GM13976 (cell line): ENCODE data around the gene TUBGCP3.
A peak's percentile ranks its signal among the peaks of the same experiment; 100 is the strongest.
"Not testable (repeated sequence)": the region's sequence is repeated elsewhere in the genome, so short reads cannot be mapped to it uniquely, and the experiment has no call there.

ENCODE experiments used
- DNase-seq: peaks from one replicate; pipeline ENCODE4 v3.0.0; 2012; ENCODE audit warnings: low spot score
- CTCF ChIP-seq: IDR thresholded peaks from 2 replicates; pipeline ENCODE4 v1.5.1; 2012; ENCODE audit warnings: borderline replicate concordance, mild to moderate bottlenecking; ENCODE audit not compliant: insufficient read depth; ENCODE audit errors: extremely low read depth, missing control alignments, control extremely low read depth
- in situ Hi-C: fragments of 300-500 bp; cut with MboI; formaldehyde crosslinking; loops from one replicate; pipeline ENCODE4 v1.12.0; 2022; ENCODE audit warnings: low sequenced_read_pairs, mixed read lengths, inconsistent platforms; ENCODE audit not compliant: unreplicated experiment

Gene TUBGCP3

DNA sequence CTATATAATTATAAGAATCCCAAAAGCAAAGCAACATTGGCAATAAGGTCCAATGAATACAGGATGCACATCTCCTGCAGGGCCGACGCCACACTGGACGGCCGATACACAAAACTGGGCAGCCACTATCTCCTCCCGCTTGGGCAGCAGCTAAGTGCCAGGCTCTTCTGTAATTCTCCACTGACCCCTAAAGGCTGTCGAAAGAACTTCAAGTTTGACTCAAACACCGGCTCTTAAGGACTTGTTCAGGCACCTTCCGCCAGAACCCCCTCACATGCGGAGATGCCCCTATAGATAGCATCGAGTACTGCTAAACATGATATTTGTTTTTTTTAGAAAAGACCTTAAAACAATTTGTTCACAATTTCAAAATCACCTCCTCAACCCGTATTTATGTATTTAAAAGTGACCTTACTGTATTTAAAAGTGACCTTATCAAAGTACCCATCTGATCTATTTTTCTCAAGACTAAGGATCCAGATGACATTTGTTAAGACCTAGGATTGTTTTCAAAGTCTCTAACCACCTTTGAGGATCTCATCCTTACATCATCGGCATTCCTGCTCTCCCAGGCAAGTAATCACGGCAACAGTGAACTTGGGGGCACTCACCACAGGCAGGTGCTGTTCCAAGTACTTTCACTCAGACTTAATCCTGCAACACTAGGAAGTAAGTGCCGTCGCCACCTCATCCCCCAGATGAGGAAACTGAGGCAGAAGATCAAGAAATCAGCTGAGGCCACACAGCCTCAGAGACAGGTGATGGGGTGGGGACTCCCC is 77.8 kb downstream of the TUBGCP3 start:
- peak; percentile 18 for TF ChIP-seq CTCF
- peak; percentile 45 for DNase-seq
- in situ Hi-C loops = no loop called here

GRCh38 chr13:112509190-112509589 is 78.8 kb downstream of the TUBGCP3 start:
- no peak for DNase-seq
- in situ Hi-C loops = no loop called here
- no peak for TF ChIP-seq CTCF

DNA sequence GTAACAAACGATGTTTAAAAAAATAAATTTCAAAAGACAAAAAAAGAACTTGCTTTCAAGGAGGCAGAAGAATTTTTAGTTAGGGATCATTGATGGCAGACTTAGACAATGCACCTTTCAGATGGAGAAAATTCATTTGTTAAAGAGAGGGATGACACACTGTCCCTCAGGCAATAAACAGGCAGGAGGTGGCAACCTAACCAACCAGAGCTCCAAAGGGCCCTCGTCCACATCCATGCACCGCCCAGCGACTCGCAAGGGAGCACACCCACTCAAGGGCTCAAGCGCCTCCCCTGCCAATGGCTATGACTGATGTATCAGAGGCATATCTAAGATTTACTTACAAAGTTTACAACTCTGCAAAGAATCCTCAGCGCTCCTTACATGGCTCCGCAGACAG is 81.9 kb downstream of the TUBGCP3 start:
- TF ChIP-seq CTCF = no peak
- in situ Hi-C loops = no loop called here
- DNase-seq = no peak

DNA sequence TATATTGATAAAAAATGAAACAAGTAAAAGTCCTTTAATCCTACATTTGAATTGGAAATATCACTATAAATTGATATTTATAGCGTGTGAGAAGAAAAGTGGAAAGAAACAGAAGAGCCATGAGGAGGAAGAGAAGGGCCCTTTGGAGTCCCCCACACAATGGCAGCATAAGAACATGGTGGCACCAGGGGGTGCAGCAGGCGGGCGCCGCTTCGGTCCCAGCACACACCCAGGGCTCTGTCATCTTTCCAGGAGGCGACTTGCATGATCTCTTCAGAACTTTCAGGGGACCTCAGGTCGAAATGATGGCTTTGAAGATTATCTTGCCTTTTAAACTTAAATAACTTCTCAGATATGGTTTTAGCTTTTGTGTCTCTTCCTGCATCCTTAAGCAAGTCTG is 91.8 kb downstream of the TUBGCP3 start:
- in situ Hi-C loops = no loop called here
- TF ChIP-seq CTCF = no peak
- DNase-seq = no peak

DNA sequence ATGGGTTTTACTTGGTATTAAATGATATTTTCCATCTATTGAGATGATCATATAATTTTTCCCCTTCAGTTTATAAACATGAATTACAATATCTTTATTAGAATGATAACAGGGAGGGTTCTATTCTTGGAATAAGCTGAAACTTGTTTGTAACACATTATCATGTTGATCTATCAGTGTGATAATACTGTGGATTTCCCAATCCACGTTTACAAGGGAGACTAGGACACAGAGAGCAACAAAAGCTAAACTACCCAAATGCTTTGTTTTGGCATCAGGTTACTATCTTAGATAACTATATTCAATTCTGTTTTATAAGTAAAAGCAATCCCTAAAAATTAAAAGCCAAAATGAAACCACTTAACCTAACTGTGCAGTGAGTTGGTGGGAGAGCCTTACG is 92.5 kb downstream of the TUBGCP3 start:
- no peak for DNase-seq
- no peak for TF ChIP-seq CTCF
- in situ Hi-C loops = no loop called here

DNA sequence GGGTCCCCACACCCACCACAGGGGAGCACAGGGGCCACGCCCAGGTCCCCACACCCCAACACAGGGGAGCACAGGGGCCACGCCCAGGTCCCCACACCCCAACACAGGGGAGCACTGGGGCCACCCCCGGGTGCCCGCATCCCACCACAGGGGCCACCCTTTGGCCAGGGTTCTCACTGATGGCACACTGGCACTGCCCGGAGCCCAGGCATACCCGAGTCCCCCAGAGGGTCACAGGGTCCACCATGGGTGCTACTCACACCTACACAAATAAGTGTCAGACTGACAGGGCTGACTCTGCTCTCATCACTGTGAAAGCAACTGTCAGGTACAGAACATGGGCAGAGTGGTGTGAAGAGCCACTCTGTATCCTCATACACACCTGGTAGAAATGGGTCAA is 98.8 kb downstream of the TUBGCP3 start:
- no peak for TF ChIP-seq CTCF
- in situ Hi-C loops = no loop called here
- DNase-seq = no peak

DNA sequence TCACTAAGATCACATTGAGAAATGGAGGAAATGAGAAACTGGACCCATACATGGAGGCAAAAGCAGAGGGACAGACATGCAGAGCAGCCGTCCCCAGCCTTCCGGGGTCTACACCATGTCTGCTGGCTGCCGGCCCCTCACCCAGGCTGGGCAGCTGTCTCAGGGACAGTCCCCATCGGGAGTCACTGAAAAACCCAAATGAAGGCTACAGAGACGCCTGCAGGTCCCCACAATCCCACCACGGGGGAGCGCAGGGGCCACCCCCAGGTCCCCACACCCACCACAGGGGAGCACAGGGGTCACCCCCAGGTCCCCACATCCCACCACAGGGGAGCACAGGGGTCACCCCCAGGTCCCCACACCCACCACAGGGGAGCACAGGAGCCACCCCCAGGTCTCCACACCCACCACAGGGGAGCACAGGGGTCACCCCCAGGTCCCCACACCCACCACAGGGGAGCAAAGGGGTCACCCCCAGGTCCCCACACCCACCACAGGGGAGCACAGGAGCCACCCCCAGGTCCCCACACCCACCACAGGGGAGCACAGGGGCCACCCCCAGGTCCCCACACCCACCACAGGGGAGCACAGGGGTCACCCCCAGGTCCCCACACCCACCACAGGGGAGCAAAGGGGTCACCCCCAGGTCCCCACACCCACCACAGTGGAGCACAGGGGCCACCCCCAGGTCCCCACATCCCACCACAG is 99.5 kb downstream of the TUBGCP3 start:
- in situ Hi-C loops, DNase-seq: not testable (repeated sequence)
